Measurements from ENCODE around the gene WAPL. TPM values are rescaled to one million over a fixed set of nuclear protein-coding genes. Genes with fewer than 3 reads are reported as not detected.

The WAPL gene
- total and polyA plus RNA-seq, 11 donors: 9.4 to 29.9 (median 21.0) TPM

DNA sequence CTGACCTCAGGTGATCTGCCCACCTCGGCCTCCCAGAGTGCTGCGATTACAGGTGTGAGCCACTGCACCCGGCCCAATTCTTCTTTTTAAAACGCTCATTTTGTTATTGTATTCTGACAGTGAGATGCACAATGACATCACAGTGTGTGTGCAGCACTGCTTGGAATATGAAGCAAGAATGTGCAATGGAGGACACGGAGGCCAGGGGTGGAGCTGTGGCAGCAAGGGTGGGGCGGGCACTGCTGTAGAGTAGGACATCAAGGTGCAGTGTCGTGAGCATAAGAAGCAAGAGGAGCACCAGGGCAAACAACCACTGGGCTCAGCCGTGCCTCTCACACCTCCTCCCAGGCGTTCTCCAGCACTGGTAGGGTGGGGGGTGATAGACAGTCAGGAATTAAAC, 128.2 kb downstream of the WAPL start:
- H3K9me3 ChIP-seq: no peaks in the 10 kb centered on the region
- H3K27me3 ChIP-seq: peaks cover under 1 to 41% (median 11%) of the 10 kb centered on the region in 9 donors
- H3K4me1 ChIP-seq: peaks cover 0 to 9% (median 4%) of the 10 kb centered on the region in 12 donors
- H3K36me3 ChIP-seq: no peaks in the 10 kb centered on the region
- intact Hi-C loops (cut with DNase I): no loop called here
- H3K27ac ChIP-seq: no peak overlapping the region
- H3K4me3 ChIP-seq: no peak overlapping the region
- TF ChIP-seq, protein P1, sequence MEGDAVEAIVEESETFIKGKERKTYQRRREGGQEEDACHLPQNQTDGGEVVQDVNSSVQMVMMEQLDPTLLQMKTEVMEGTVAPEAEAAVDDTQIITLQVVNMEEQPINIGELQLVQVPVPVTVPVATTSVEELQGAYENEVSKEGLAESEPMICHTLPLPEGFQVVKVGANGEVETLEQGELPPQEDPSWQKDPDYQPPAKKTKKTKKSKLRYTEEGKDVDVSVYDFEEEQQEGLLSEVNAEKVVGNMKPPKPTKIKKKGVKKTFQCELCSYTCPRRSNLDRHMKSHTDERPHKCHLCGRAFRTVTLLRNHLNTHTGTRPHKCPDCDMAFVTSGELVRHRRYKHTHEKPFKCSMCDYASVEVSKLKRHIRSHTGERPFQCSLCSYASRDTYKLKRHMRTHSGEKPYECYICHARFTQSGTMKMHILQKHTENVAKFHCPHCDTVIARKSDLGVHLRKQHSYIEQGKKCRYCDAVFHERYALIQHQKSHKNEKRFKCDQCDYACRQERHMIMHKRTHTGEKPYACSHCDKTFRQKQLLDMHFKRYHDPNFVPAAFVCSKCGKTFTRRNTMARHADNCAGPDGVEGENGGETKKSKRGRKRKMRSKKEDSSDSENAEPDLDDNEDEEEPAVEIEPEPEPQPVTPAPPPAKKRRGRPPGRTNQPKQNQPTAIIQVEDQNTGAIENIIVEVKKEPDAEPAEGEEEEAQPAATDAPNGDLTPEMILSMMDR (IDR thresholded peaks at IDR 0.05): no peak
- no peak for TF ChIP-seq POLR2A (IDR thresholded peaks at IDR 0.05)
- ATAC-seq: no peak
- no peak for DNase-seq
- WGBS, 4 donors: 74 to 82% (median 78%) methylated on average over 9 of the region's 9 CpGs

DNA sequence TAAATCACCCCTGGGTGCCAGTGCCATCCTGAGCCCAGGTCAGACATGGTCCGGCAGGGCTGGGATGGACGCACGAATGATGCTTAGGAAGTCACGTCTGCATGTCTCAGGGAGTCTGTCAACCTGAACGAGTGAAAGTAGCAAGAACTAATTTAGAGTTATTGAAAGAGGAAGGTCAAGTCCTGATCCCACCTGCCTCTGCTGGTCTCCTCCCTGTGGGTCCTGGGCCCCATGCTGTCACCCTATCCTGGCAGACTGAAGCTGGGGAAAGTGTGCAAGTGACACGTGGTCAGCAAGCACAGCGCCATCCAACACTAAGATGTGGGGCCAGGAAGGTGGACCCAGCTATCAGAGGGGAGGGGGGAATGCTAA, 128.9 kb downstream of the WAPL start:
- 86 to 88% (median 87%) methylated on average over 6 to 7 of the region's 7 CpGs for WGBS, 4 donors
- Histone ChIP-seq H3K4me3 (no peak overlapping the region), H3K36me3 (no peaks in the 10 kb centered on the region), H3K4me1 (peaks cover 0 to 9% (median 4%) of the 10 kb centered on the region in 12 donors), H3K27ac (no peak overlapping the region), H3K27me3 (peaks cover 7 to 48% (median 18%) of the 10 kb centered on the region in 9 donors), H3K9me3 (no peaks in the 10 kb centered on the region)
- TF ChIP-seq, protein P1 (IDR thresholded peaks at IDR 0.05): no peak
- TF ChIP-seq POLR2A (IDR thresholded peaks at IDR 0.05): no peak
- ATAC-seq (no peak), DNase-seq (no peak)
- intact Hi-C loops (cut with DNase I): no loop called here

DNA sequence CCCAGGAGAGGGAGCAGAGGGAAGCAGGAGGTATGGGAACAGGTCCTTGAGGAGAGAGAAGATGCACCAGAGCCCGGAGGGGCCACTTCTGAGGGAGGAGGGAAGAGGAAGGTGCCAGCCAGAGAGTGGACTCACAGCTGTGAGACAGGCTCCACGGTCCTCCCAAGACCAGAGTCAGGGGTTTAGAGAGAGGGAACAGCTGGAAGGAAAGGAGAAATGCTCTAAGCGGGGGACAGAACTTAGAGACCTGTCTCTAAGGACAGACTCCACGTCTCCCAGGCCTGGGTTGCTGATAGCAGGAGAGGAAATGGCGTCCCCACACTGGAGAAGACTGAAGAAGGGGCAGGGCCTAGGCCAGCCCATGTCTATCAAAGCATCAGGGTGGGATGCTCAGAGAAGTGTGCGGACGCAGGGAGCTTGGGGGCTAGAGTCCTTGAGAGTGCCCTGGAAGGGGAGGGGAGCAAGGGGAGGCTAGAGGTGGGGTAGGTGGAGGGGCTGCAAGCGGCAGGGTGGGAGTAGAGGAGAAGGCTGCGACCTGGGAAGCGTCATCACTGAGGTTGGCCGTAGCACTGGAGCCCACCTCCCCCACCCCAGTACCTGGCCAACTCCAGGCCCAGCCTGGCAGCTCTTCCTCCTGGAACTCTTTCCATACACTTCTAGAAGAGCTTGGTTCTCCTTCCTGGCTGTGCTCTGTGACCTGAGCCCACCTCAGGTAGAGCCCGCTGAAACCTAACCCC, 129.4 kb downstream of the WAPL start:
- TF ChIP-seq POLR2A (IDR thresholded peaks at IDR 0.05): no peak
- TF ChIP-seq, protein P1 (IDR thresholded peaks at IDR 0.05): no peak
- ATAC-seq: peak in 3 of 4 donors; percentile 6 to 29 (median 12)
- DNase-seq: no peak
- Histone ChIP-seq H3K9me3 (no peaks in the 10 kb centered on the region), H3K36me3 (no peaks in the 10 kb centered on the region), H3K27me3 (peaks cover 7 to 53% (median 23%) of the 10 kb centered on the region in 9 donors), H3K4me1 (peaks cover 0 to 9% (median 4%) of the 10 kb centered on the region in 12 donors), H3K4me3 (no peak overlapping the region), H3K27ac (no peak overlapping the region)
- WGBS, 4 donors: 71 to 75% (median 72%) methylated on average over 10 to 12 of the region's 12 CpGs
- intact Hi-C loops (cut with DNase I): no loop called here

DNA sequence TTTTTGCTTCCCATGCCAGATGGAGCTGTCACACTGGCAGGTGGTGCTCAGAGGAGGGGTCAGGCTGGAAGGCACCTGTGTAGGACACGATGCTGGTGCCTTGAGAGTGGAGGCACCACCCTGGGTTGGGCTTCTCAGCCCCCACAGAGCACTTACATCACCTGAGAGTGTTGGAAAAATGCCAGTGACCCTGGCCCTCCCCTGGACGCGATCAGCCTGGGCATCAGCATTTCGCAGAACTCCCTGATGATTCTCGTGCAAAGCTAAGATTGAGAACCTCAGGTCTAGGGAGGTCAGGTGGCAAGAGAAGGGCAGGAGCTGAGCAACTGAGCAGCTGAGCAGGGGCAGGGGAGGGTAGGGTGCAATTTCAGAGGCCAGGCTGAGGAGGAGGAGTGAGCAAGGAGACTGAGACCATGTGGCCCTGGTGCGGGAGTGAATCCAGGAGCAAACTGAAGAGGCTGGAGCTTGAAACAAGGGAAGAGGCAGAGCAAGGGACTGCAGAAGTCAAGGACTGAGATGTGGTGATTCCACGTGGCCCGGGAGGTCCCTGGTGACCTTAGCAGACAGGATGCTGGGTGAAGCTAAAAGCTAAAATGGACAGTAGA, 130.3 kb downstream of the WAPL start:
- no peak for TF ChIP-seq POLR2A (IDR thresholded peaks at IDR 0.05)
- TF ChIP-seq, protein P1 (IDR thresholded peaks at IDR 0.05): no peak
- DNase-seq: no peak
- no peak overlapping the region for H3K4me3 ChIP-seq
- intact Hi-C loops (cut with DNase I): no loop called here
- H3K9me3 ChIP-seq: no peaks in the 10 kb centered on the region
- no peak overlapping the region for H3K27ac ChIP-seq
- H3K36me3 ChIP-seq: no peaks in the 10 kb centered on the region
- WGBS, 4 donors: 78 to 88% (median 80%) methylated on average over 8 of the region's 8 CpGs
- ATAC-seq: no peak
- peaks cover 7 to 60% (median 25%) of the 10 kb centered on the region in 9 donors for H3K27me3 ChIP-seq
- H3K4me1 ChIP-seq: peaks cover 0 to 9% (median 4%) of the 10 kb centered on the region in 12 donors

Data from heart left ventricle (tissue), 16 donors.